Peyer's patch (tissue), 4 donors: ENCODE results near the gene ABCA2.

ENCODE experiments used
- POLR2A ChIP-seq, 2 donors: fragments of 450-650 bp; IDR thresholded peaks; one replicate each; pipeline ENCODE4 v1.5.1; 2017; ENCODE audit warnings: antibody characterized with exemption in 2 of 2, mild to moderate bottlenecking in 2 of 2, moderate library complexity in 2 of 2
- TF ChIP-seq, protein P1 (sequence below), 6 experiments: fragments of 450-650 bp in 4 of 6; fragments of 200-600 bp in 2 of 6; sonication (generic) in 1 of 6; IDR thresholded peaks; one replicate each; pipeline ENCODE4 v1.5.1; 2017 to 2019; ENCODE audit warnings: antibody characterized with exemption in 6 of 6, mild to moderate bottlenecking in 3 of 6, moderate library complexity in 1 of 6

DNA sequence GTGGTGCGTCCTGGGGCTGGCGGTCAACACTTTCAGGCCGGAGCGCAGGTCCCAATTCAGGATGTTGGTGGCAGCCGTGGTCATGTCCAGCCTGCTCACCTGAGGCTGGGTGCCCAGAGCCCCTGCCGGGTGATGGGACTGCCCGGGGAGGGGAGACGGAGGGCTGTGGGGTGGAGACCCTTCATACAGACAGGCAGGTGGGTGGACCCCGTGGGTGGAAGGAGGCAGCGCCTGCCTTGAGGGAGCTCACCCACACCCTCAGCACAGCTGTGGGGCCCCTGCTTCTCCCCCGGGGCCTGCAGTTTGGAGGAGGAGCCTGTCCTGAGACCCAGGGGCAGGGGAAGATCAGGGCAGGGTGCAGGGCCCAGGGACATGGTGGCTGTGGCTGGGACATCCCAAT is 57.7 kb downstream of the ABCA2 start:
- TF ChIP-seq, protein P1, sequence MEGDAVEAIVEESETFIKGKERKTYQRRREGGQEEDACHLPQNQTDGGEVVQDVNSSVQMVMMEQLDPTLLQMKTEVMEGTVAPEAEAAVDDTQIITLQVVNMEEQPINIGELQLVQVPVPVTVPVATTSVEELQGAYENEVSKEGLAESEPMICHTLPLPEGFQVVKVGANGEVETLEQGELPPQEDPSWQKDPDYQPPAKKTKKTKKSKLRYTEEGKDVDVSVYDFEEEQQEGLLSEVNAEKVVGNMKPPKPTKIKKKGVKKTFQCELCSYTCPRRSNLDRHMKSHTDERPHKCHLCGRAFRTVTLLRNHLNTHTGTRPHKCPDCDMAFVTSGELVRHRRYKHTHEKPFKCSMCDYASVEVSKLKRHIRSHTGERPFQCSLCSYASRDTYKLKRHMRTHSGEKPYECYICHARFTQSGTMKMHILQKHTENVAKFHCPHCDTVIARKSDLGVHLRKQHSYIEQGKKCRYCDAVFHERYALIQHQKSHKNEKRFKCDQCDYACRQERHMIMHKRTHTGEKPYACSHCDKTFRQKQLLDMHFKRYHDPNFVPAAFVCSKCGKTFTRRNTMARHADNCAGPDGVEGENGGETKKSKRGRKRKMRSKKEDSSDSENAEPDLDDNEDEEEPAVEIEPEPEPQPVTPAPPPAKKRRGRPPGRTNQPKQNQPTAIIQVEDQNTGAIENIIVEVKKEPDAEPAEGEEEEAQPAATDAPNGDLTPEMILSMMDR (IDR thresholded peaks at IDR 0.05) = no peak
- no peak for TF ChIP-seq POLR2A (IDR thresholded peaks at IDR 0.05)
